K562 (cell line): ENCODE results near the gene ERFL. TPM values are rescaled to one million over a fixed set of nuclear protein-coding genes. Genes with fewer than 3 reads are reported as not detected.

Experiments
- ATAC-seq: fragments of 200-7000 bp; cut with Tn5 transposase; 3 replicates; pipeline ENCODE4 v1.9.1; 2020; ENCODE audit warnings: moderate library complexity
- BruUV-seq: library from RNA; stranded (reverse); fragments of 400-500 nt; replicated peaks from 2 replicates; lab custom pipeline; 2021; lab: Mats Ljungman, UMichigan
- CTCF ChIA-PET: fragments of 300-600 bp; formaldehyde crosslinking; extraction: SDS; loops from one replicate; lab custom pipeline; 2021; ENCODE audit warnings: low intra/inter-chr PET ratio; lab: Yijun Ruan, JAX
- POLR2A ChIA-PET: fragments of 300-600, 350-650 bp; sonication (Branson Sonifier 250); formaldehyde crosslinking; extraction: SDS; loops from one replicate; lab custom pipeline; 2021; ENCODE audit warnings: antibody characterized with exemption, inconsistent platforms; lab: Yijun Ruan, JAX
- DNase-seq, 4 experiments: peaks; one replicate each; pipeline versions ENCODE4 v3.0.0 to v3.0.0-alpha.2; 2011 to 2018; ENCODE audit warnings: low spot score in 3 of 4, mixed read lengths in 3 of 4; ENCODE audit errors: extremely low read depth in 1 of 4
- FAIRE-seq: peaks from 2 replicates; lab custom pipeline; 2011; peaks lifted over from hg19 to GRCh38; lab: Jason Lieb, UNC
- H2AFZ ChIP-seq: 2 replicates; pipeline ENCODE4 v1.6.0; 2011; ENCODE audit warnings: low read depth, low read length, control low read depth, inconsistent platforms
- H3K27ac ChIP-seq: fragments of 200-600 bp; 3 replicates; pipeline ENCODE4 v1.8.0; 2011; ENCODE audit warnings: low read depth, mild to moderate bottlenecking, control low read depth, inconsistent platforms, low read length, moderate library complexity, mixed read lengths; ENCODE audit errors: extremely low read depth
- H3K27me3 ChIP-seq, 2 experiments: fragments of 300-600 bp in 1 of 2; 2 replicates in 1 of 2; 3 replicates in 1 of 2; pipeline versions ENCODE4 v1.6.0 to v1.8.0; 2011; ENCODE audit warnings: inconsistent platforms in 2 of 2, low read length in 2 of 2, mild to moderate bottlenecking in 1 of 2, mixed read lengths in 1 of 2, moderate library complexity in 1 of 2; ENCODE audit not compliant: control insufficient read depth in 2 of 2, insufficient read depth in 2 of 2
- H3K36me3 ChIP-seq: fragments of 300-600 bp; 3 replicates; pipeline ENCODE4 v1.8.0; 2011; ENCODE audit warnings: mild to moderate bottlenecking, low read length, inconsistent platforms; ENCODE audit not compliant: control insufficient read depth, insufficient read depth
- H3K4me1 ChIP-seq, 2 experiments: fragments of 200-600 bp in 1 of 2; replicated peaks in 1 of 2; 2 replicates in 1 of 2; 3 replicates in 1 of 2; pipeline versions ENCODE4 v1.5.1 to v1.8.0; 2011; ENCODE audit warnings: inconsistent platforms in 2 of 2, low read length in 2 of 2, mild to moderate bottlenecking in 1 of 2, mixed read lengths in 1 of 2, moderate library complexity in 1 of 2; ENCODE audit not compliant: control insufficient read depth in 2 of 2, insufficient read depth in 2 of 2
- H3K4me2 ChIP-seq: 2 replicates; pipeline ENCODE4 v1.6.1; 2011; ENCODE audit warnings: low read length, control low read depth, inconsistent platforms, mixed read lengths; ENCODE audit not compliant: insufficient read depth
- H3K4me3 ChIP-seq: fragments of 200-600 bp; sonication (generic), shearing (Covaris generic); 2 replicates; pipeline ENCODE4 v1.5.1; 2016; ENCODE audit warnings: control low read depth, inconsistent platforms
- H3K79me2 ChIP-seq: fragments of 200-600 bp; 3 replicates; pipeline ENCODE4 v1.8.0; 2011; ENCODE audit warnings: low read length, inconsistent platforms; ENCODE audit not compliant: control insufficient read depth, insufficient read depth
- H3K9ac ChIP-seq, 2 experiments: 2 replicates each; pipeline versions ENCODE4 v1.6.0 to v1.6.1; 2011; ENCODE audit warnings: low read depth in 2 of 2, low read length in 2 of 2, control low read depth in 1 of 2, inconsistent platforms in 1 of 2, mild to moderate bottlenecking in 1 of 2, mixed read lengths in 1 of 2; ENCODE audit not compliant: insufficient read depth in 1 of 2
- H3K9me1 ChIP-seq: one replicate; pipeline ENCODE4 v1.6.0; 2011; ENCODE audit warnings: inconsistent platforms, mild to moderate bottlenecking, low read length, moderate library complexity; ENCODE audit not compliant: control insufficient read depth, insufficient read depth
- H3K9me3 ChIP-seq: replicated peaks from 2 replicates; pipeline ENCODE4 v1.5.1; 2011; ENCODE audit warnings: low read depth, low read length, inconsistent platforms; ENCODE audit not compliant: control insufficient read depth, insufficient read depth
- H4K20me1 ChIP-seq: replicated peaks from 2 replicates; pipeline ENCODE4 v1.6.1; 2011; ENCODE audit warnings: low read length, inconsistent platforms, mixed read lengths; ENCODE audit not compliant: control insufficient read depth, insufficient read depth
- DDX20 ChIP-seq: fragments of 450-650 bp; IDR thresholded peaks from 2 replicates; pipeline ENCODE4 v1.6.1; 2016; ENCODE audit warnings: missing genetic modification characterization, low read depth, mild to moderate bottlenecking, missing compliant biosample characterization, moderate library complexity
- KLF16 ChIP-seq: IDR thresholded peaks from 2 replicates; pipeline ENCODE4 v1.6.1; 2016; ENCODE audit warnings: antibody characterized with exemption
- POLR2A ChIP-seq: fragments of 450-650 bp; conservative IDR thresholded peaks from 2 replicates; pipeline ENCODE4 v1.6.1; 2016
- POLR2AphosphoS5 ChIP-seq: IDR thresholded peaks from 2 replicates; pipeline ENCODE4 v1.6.1; 2011; ENCODE audit warnings: mild to moderate bottlenecking, low read depth, low read length, moderate library complexity; ENCODE audit not compliant: control insufficient read depth, insufficient read depth
- SUPT5H ChIP-seq: fragments of 450-650 bp; IDR thresholded peaks from 2 replicates; pipeline ENCODE4 v1.6.1; 2016
- ZFP30 ChIP-seq: fragments of 250-450 bp; sonication (Bioruptor Pico); IDR thresholded peaks from 2 replicates; pipeline ENCODE4 v1.8.0; 2022; ENCODE audit warnings: moderate library complexity, mild to moderate bottlenecking, inconsistent platforms, borderline replicate concordance
- ZNF12 ChIP-seq: sonication (generic); formaldehyde crosslinking; IDR thresholded peaks from 2 replicates; pipeline ENCODE4 v1.4.0; 2020; ENCODE audit warnings: mild to moderate bottlenecking, missing genetic modification reagents
- WGBS: fragments of 100-300 bp; shearing (Covaris generic); methylation state at CpG from one replicate; pipeline ENCODE4 v1.1.6; 2016; ENCODE audit warnings: low coverage, mixed read lengths; ENCODE audit not compliant: insufficient coverage; ENCODE audit errors: missing lambda C conversion rate; 5-methylcytosine and 5-hydroxymethylcytosine counted together
- in situ Hi-C: fragments of 300-500 bp; cut with MboI; formaldehyde crosslinking; loops from 4 replicates; pipeline ENCODE4 v1.15.0; 2018; ENCODE audit warnings: inconsistent platforms, mixed read lengths
- intact Hi-C: fragments of 100-400 bp; cut with micrococcal nuclease; formaldehyde crosslinking; loops from 2 replicates; pipeline ENCODE4 v1.14.2; 2022
- polyA plus RNA-seq, 8 experiments: library from polyadenylated mRNA; depleted of rRNA in 4 of 8; stranded (reverse) in 5 of 8; unstranded in 3 of 8; fragments of >200 nt; fragmentation: Nextera tagmentation in 2 of 8; fragmentation: Illumina TruSeq in 1 of 8; extraction: Ambion mirVana in 2 of 8; extraction: Trizol in 1 of 8; gene quantifications; 2 replicates each; pipeline versions ENCODE4 v1.2.1 to v1.2.3, GENCODE V29; 2011 to 2014; ENCODE audit warnings: inconsistent platforms in 1 of 8, missing spikeins in 1 of 8
- total RNA-seq, 7 experiments: library from RNA; depleted of rRNA in 6 of 7; stranded (reverse); fragments of >200 nt in 6 of 7; fragmentation: Illumina TruSeq in 2 of 7; extraction: Trizol in 2 of 7; gene quantifications; 2 replicates each; pipeline versions ENCODE4 v1.2.1 to v1.2.3, GENCODE V29; 2011 to 2021; ENCODE audit warnings: low replicate concordance in 1 of 7
- TF ChIP-seq, protein P1 (sequence below): IDR thresholded peaks from 2 replicates; pipeline ENCODE4 v1.6.1; 2012; ENCODE audit warnings: low read depth, low read length, improper control_type of control experiment, borderline replicate concordance
- TF ChIP-seq, protein P2 (sequence below), 3 experiments: fragments of 200-800 bp in 1 of 3; fragments of 250-450 bp in 1 of 3; fragments of 450-650 bp in 1 of 3; sonication (Bioruptor Pico) in 1 of 3; sonication (Bioruptor generic) in 1 of 3; formaldehyde crosslinking in 1 of 3; IDR thresholded peaks; 2 replicates each; pipeline versions ENCODE4 v1.6.1 to v1.8.0; 2016 to 2022; ENCODE audit warnings: mild to moderate bottlenecking in 2 of 3, missing genetic modification characterization in 2 of 3, missing compliant biosample characterization in 1 of 3, moderate library complexity in 1 of 3

The ERFL gene
- total and polyA plus RNA-seq, 9 of the 15 experiments (the other 6 are each of a cell fraction or from before 2014, with no cell fraction given): 0.07 to 0.75 (median 0.32) TPM; not detected in 4

DNA sequence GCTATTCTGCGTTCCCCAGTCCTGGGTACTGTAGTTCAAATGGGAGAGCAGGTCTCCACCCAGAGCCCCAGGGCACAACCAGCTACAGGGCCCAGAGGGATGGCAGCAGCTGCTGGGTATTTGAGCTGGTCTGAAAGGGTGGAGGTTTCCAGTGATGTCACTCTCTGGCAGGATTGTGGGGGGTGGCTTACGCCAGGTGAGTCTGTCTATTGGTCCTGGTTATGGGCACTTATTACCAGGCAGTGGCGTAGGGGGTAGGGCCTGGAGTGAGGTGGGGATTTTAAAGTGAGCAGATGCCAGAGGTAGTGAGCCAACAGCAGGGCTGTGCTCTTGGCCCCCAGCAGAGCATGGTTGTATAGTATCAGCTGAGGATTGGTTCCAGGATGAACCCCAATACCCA is 62.0 kb downstream of the ERFL start:
- Histone ChIP-seq H3K4me1 (peaks cover 26 to 44% of the 10 kb centered on the region in 2 experiments), H3K4me3 (no peak overlapping the region), H2AFZ (no peak overlapping the region), H3K9me1 (peaks cover 8% of the 10 kb centered on the region), H3K4me2 (no peak overlapping the region), H4K20me1 (peaks cover 63% of the 10 kb centered on the region), H3K9ac (peak overlapping the region; percentile 13 to 70; a peak in 2 of 4 replicates), H3K27ac (peak overlapping the region; percentile 34; the same call in 1 of the 3 replicates), H3K27me3 (no peaks in the 10 kb centered on the region)
- 89% methylated on average over 3 of the region's 3 CpGs for WGBS
- ATAC-seq: no peak
- BruUV-seq: no TSS peak
- TF ChIP-seq POLR2AphosphoS5: peak; percentile 69
- TF ChIP-seq KLF16: no peak
- no peak for TF ChIP-seq ZFP30 (CRISPR knock-in tag)
- peak; percentile 59 for TF ChIP-seq POLR2A
- TF ChIP-seq, protein P1, sequence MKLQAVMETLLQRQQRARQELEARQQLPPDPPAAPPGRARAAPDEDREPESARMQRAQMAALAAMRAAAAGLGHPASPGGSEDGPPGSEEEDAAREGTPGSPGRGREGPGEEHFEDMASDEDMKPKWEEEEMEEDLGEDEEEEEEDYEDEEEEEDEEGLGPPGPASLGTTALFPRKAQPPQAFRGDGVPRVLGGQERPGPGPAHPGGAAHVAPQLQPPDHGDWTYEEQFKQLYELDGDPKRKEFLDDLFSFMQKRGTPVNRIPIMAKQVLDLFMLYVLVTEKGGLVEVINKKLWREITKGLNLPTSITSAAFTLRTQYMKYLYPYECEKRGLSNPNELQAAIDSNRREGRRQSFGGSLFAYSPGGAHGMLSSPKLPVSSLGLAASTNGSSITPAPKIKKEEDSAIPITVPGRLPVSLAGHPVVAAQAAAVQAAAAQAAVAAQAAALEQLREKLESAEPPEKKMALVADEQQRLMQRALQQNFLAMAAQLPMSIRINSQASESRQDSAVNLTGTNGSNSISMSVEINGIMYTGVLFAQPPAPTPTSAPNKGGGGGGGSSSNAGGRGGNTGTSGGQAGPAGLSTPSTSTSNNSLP: no peak
- no peak for TF ChIP-seq DDX20 (tag)
- TF ChIP-seq, protein P2, sequence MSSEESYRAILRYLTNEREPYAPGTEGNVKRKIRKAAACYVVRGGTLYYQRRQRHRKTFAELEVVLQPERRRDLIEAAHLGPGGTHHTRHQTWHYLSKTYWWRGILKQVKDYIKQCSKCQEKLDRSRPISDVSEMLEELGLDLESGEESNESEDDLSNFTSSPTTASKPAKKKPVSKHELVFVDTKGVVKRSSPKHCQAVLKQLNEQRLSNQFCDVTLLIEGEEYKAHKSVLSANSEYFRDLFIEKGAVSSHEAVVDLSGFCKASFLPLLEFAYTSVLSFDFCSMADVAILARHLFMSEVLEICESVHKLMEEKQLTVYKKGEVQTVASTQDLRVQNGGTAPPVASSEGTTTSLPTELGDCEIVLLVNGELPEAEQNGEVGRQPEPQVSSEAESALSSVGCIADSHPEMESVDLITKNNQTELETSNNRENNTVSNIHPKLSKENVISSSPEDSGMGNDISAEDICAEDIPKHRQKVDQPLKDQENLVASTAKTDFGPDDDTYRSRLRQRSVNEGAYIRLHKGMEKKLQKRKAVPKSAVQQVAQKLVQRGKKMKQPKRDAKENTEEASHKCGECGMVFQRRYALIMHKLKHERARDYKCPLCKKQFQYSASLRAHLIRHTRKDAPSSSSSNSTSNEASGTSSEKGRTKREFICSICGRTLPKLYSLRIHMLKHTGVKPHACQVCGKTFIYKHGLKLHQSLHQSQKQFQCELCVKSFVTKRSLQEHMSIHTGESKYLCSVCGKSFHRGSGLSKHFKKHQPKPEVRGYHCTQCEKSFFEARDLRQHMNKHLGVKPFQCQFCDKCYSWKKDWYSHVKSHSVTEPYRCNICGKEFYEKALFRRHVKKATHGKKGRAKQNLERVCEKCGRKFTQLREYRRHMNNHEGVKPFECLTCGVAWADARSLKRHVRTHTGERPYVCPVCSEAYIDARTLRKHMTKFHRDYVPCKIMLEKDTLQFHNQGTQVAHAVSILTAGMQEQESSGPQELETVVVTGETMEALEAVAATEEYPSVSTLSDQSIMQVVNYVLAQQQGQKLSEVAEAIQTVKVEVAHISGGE (CRISPR knock-in tag; IDR thresholded peaks at IDR 0.05): no peak
- TF ChIP-seq ZNF12 (CRISPR knock-in tag): no peak
- TF ChIP-seq SUPT5H: peak; percentile 48; the same call in 1 of the 2 replicates
- TF ChIP-seq, all 486 proteins: peak for 3
- H3K79me2 ChIP-seq: peaks cover 69% of the 10 kb centered on the region
- no peaks in the 10 kb centered on the region for H3K9me3 ChIP-seq
- intact Hi-C loops: no loop called here
- H3K36me3 ChIP-seq: peaks cover 94% of the 10 kb centered on the region
- DNase-seq (no peak), FAIRE-seq (no peak)
- CTCF ChIA-PET: no interaction called here
- POLR2A ChIA-PET: interaction anchor here (0.6 kb wide), 1 partner anchor 1117 kb away, joined by 3 read pairs; no protein-coding TSS in a partner anchor
- in situ Hi-C loops: no loop called here
